Mammary microvascular endothelial cell (primary cell): ENCODE data around the gene AP5B1. TPM values are rescaled to one million over a fixed set of nuclear protein-coding genes. Genes with fewer than 3 reads are reported as not detected.

ENCODE experiments used
- total RNA-seq: library from RNA; depleted of rRNA; stranded (reverse); fragments of >200 nt; gene quantifications from 2 replicates; pipeline ENCODE4 v1.2.3, GENCODE V29; 2015

The AP5B1 gene, protein sequence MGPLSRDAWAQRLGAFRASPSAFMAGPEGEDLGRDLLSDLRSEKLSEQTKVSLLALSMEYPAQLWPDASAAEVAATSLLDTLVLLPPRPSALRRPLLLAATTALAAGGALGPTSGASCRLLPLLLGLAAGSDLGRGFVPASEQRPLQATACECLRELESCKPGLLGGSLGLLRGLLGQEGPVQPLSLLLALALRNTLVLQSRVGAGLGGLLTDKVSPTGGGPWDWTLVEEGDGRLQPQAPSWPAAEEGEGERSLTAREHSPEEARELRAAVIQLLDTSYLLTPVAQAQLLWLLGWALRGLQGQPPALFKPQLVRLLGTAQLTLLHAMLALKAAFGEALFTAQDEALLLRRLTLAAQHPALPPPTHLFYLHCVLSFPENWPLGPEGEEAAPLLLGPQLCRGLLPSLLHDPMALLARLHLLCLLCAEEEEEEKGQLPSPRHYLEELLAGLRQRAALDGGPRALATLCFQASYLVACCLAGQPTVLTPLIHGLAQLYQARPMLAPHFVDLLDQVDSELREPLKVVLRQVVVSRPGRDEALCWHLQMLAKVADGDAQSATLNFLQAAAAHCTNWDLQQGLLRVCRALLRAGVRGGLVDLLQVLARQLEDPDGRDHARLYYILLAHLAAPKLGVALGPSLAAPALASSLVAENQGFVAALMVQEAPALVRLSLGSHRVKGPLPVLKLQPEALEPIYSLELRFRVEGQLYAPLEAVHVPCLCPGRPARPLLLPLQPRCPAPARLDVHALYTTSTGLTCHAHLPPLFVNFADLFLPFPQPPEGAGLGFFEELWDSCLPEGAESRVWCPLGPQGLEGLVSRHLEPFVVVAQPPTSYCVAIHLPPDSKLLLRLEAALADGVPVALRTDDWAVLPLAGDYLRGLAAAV
- total RNA-seq = 10.8 and 11.3 TPM in 2 replicates

DNA sequence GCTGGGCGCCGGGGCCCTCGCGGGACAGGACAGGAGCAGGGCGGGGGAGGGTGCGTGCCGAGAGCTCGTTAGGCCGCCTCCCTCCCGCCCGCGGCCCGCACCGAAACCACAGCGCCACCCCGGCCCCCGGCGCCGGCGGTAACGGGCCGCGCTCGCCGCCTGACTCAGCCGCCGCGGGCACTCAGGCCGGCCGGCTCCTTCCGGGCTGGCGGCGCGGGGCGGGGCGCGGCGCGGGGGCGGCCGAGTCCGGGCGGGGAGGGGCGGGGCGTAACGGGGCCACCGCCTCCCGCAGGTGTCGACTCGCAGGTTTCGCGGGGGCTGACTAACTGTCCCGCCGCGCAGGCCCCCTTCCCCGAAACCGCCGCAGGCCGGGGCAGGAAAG lies at the start of gene AP5B1:
TSS of gene AP5B1 (minus strand) at position 207 of the 382 bp plus-strand sequence. CDS start 385 bp downstream, outside the sequence.

DNA sequence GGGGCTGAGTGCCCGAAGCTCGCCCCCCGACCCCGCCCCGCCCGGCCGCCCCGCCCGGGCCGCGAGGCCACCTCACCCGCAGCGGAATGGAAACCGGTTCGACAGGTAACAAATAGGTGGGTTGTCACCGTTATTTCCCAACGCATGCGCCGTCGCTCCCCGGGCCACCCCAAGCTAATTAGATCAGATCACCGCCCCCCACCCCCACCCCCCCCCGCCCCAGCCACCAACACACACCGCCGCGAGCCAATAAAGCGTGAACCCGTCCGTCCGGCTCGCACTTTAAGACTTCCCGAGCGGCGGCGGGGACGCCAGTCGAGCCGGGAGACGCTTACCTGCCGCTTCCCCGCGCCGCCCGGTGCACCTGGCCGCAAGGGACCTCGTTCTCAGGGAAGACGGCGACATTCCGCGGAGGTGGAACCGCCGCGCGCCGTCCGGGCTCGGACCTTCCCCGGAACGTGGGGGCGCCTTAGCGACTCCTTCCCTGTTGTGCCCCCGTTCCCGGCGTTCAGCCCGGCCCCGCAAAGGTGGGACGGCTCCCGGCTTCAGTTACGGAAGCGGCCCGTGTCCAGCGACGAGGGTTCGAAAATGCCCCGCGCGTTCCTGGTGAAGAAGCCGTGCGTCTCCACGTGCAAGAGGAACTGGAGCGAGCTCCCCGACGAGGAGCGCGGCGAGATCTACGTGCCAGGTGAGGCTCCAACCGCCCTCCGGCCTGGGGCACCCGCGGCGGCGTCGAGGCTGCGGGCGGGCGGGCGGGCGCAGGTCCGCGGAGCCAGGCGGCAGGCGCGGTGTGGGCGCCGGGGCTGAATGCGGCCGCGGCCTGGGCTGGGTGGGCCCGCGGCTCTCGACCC lies 6.2 kb upstream of the AP5B1 start, which contains the start of gene OVOL1:
TSS of gene OVOL1 (plus strand) at position 278 of the 851 bp plus-strand sequence. CDS start at position 589, 311 bp downstream.

Other genes starting within 250 kb of the AP5B1 start
- gene LTBP3, start 222.6 kb downstream of the AP5B1 start, total RNA-seq = 45.1 and 58.2 TPM in 2 replicates
- 70.6 and 76.7 TPM in 2 replicates for gene ZNRD2, start 210.5 kb downstream of the AP5B1 start, total RNA-seq
- gene FAM89B, start 208.4 kb downstream of the AP5B1 start, total RNA-seq = 45.8 and 46.7 TPM in 2 replicates
- 33.7 and 53.4 TPM in 2 replicates for gene EHBP1L1, start 204.9 kb downstream of the AP5B1 start, total RNA-seq
- 0.27 TPM in 1 of 2 replicates, not detected in the other for gene KCNK7, start 185.2 kb downstream of the AP5B1 start, total RNA-seq
- 122 and 126 TPM in 2 replicates for gene MAP3K11, start 166.8 kb downstream of the AP5B1 start, total RNA-seq
- 40.7 and 41.1 TPM in 2 replicates for gene PCNX3, start 165.2 kb downstream of the AP5B1 start, total RNA-seq
- 61.1 and 68.3 TPM in 2 replicates for gene SIPA1, start 142.9 kb downstream of the AP5B1 start, total RNA-seq
- 63.1 and 67.4 TPM in 2 replicates for gene RELA, start 118.1 kb downstream of the AP5B1 start, total RNA-seq
- gene KAT5, start 68.7 kb downstream of the AP5B1 start, total RNA-seq = 42.8 and 56.6 TPM in 2 replicates
- gene RNASEH2C, start 60.2 kb downstream of the AP5B1 start, total RNA-seq = 92.3 and 93.2 TPM in 2 replicates
- gene OVOL1, start 6.1 kb upstream of the AP5B1 start, total RNA-seq = not detected in 2 replicates
- gene SNX32, start 53.0 kb upstream of the AP5B1 start, total RNA-seq = not detected in 2 replicates
- gene CFL1, start 77.2 kb upstream of the AP5B1 start, total RNA-seq = 2,226 and 2,249 TPM in 2 replicates
- gene MUS81, start 79.5 kb upstream of the AP5B1 start, total RNA-seq = 35.0 and 40.1 TPM in 2 replicates
- 29.5 and 33.7 TPM in 2 replicates for gene EFEMP2, start 91.8 kb upstream of the AP5B1 start, total RNA-seq
- gene CTSW, start 98.9 kb upstream of the AP5B1 start, total RNA-seq = 0.20 TPM in 1 of 2 replicates, not detected in the other
- 95.7 and 125 TPM in 2 replicates for gene FIBP, start 107.5 kb upstream of the AP5B1 start, total RNA-seq
- 258 and 273 TPM in 2 replicates for gene CCDC85B, start 109.7 kb upstream of the AP5B1 start, total RNA-seq
- 125 and 127 TPM in 2 replicates for gene FOSL1, start 119.4 kb upstream of the AP5B1 start, total RNA-seq
- gene C11orf68, start 138.1 kb upstream of the AP5B1 start, total RNA-seq = 18.9 and 19.7 TPM in 2 replicates
- gene DRAP1, start 138.4 kb upstream of the AP5B1 start, total RNA-seq = 209 and 235 TPM in 2 replicates
- gene TSGA10IP, start 164.5 kb upstream of the AP5B1 start, total RNA-seq = not detected in 2 replicates
- gene SART1, start 180.8 kb upstream of the AP5B1 start, total RNA-seq = 32.7 and 43.3 TPM in 2 replicates
- 27.2 and 38.1 TPM in 2 replicates for gene EIF1AD, start 221.2 kb upstream of the AP5B1 start, total RNA-seq
- 109 and 139 TPM in 2 replicates for gene BANF1, start 221.5 kb upstream of the AP5B1 start, total RNA-seq
- 0.20 and 0.25 TPM in 2 replicates for gene CST6, start 231.0 kb upstream of the AP5B1 start, total RNA-seq
- 0.47 TPM in 1 of 2 replicates, not detected in the other for gene CATSPER1, start 245.5 kb upstream of the AP5B1 start, total RNA-seq